BJ (cell line): ENCODE results near the gene COL24A1. TPM values are rescaled to one million over a fixed set of nuclear protein-coding genes. Genes with fewer than 3 reads are reported as not detected.
A peak's percentile ranks its signal among the peaks of the same experiment; 100 is the strongest.
"Not testable (repeated sequence)": the region's sequence is repeated elsewhere in the genome, so short reads cannot be mapped to it uniquely, and the experiment has no call there.

Experiments
- CTCF ChIA-PET: fragments of 350-600 bp; formaldehyde crosslinking; extraction: SDS; loops from one replicate; lab custom pipeline; 2021; ENCODE audit warnings: antibody characterized with exemption, inconsistent platforms; lab: Yijun Ruan, JAX
- POLR2A ChIA-PET: fragments of 300-600 bp; sonication (Branson Sonifier 250); formaldehyde crosslinking; extraction: SDS; loops from one replicate; lab custom pipeline; 2021; ENCODE audit warnings: antibody characterized with exemption; lab: Charles Lee
- DNase-seq: peaks from one replicate; pipeline ENCODE4 v3.0.0-alpha.2; 2011; ENCODE audit warnings: low read depth
- H3K27me3 ChIP-seq: 2 replicates; pipeline ENCODE4 v1.6.0; 2011; ENCODE audit warnings: low read length; ENCODE audit not compliant: control insufficient read depth, insufficient read depth
- H3K36me3 ChIP-seq: 2 replicates; pipeline ENCODE4 v1.5.1; 2011; ENCODE audit warnings: low read length; ENCODE audit not compliant: control insufficient read depth, insufficient read depth
- H3K4me3 ChIP-seq: 2 replicates; pipeline ENCODE4 v1.5.1; 2011; ENCODE audit warnings: low read depth, mild to moderate bottlenecking, control low read depth, low read length
- CTCF ChIP-seq: IDR thresholded peaks from 2 replicates; pipeline ENCODE4 v1.5.1; 2011; ENCODE audit warnings: low read depth, mild to moderate bottlenecking, control low read depth, inconsistent platforms, low read length, moderate library complexity; ENCODE audit not compliant: insufficient read depth
- polyA plus RNA-seq: library from polyadenylated mRNA; depleted of rRNA; stranded (reverse); fragments of >200 nt; gene quantifications from 2 replicates; pipeline ENCODE4 v1.2.3, GENCODE V29; 2011

Gene COL24A1
- polyA plus RNA-seq, 1 experiment = 0.28 TPM

GRCh38 chr1:85836736-85837135 lies 319.8 kb downstream of the COL24A1 start:
- no peak for DNase-seq
- Histone ChIP-seq H3K4me3 (no peak overlapping the region), H3K27me3 (peaks cover 2% of the 10 kb centered on the region), H3K36me3 (no peaks in the 10 kb centered on the region)
- ChIA-PET CTCF (no interaction called here), POLR2A (no interaction called here)
- no peak for TF ChIP-seq CTCF

GRCh38 chr1:85833165-85833564 lies 323.4 kb downstream of the COL24A1 start:
- H3K36me3 ChIP-seq, CTCF ChIA-PET, H3K27me3 ChIP-seq, POLR2A ChIA-PET, H3K4me3 ChIP-seq, DNase-seq: not testable (repeated sequence)

GRCh38 chr1:85830837-85831236 lies 325.7 kb downstream of the COL24A1 start:
- CTCF ChIA-PET = no interaction called here
- Histone ChIP-seq H3K27me3 (peaks cover 1% of the 10 kb centered on the region), H3K4me3 (no peak overlapping the region), H3K36me3 (no peaks in the 10 kb centered on the region)
- TF ChIP-seq CTCF = no peak
- DNase-seq = no peak
- POLR2A ChIA-PET = no interaction called here

- H3K27me3 ChIP-seq = no peaks in the 10 kb centered on the region
- CTCF ChIA-PET = no interaction called here
- no peak for DNase-seq
- no peak overlapping the region for H3K4me3 ChIP-seq
- no peak for TF ChIP-seq CTCF
- no peaks in the 10 kb centered on the region for H3K36me3 ChIP-seq
- POLR2A ChIA-PET = no interaction called here
These were observed 332.3 kb downstream of the COL24A1 start for GRCh38 chr1:85824066-85824840.

GRCh38 chr1:85822696-85823095 lies 333.9 kb downstream of the COL24A1 start:
- Histone ChIP-seq H3K4me3 (no peak overlapping the region), H3K36me3 (no peaks in the 10 kb centered on the region), H3K27me3 (no peaks in the 10 kb centered on the region)
- ChIA-PET POLR2A (no interaction called here), CTCF (no interaction called here)
- TF ChIP-seq CTCF = no peak
- DNase-seq = no peak

GRCh38 chr1:85818371-85818770 lies 338.2 kb downstream of the COL24A1 start:
- Histone ChIP-seq H3K27me3 (no peaks in the 10 kb centered on the region), H3K36me3 (no peaks in the 10 kb centered on the region), H3K4me3 (no peak overlapping the region)
- no peak for TF ChIP-seq CTCF
- ChIA-PET CTCF (interaction anchor here (0.9 kb wide), 1 partner anchor 26 kb away, joined by 3 read pairs; no protein-coding TSS in a partner anchor), POLR2A (no interaction called here)
- DNase-seq = peak; percentile 82
